SK-N-SH (cell line): ENCODE results near the gene GIGYF1.

Experiments
- EP300 ChIP-seq, 2 experiments: IDR thresholded peaks; 2 replicates each; pipeline versions ENCODE4 v1.4.0 to v1.6.1; 2012; ENCODE audit warnings: borderline replicate concordance in 1 of 2, low read depth in 1 of 2, low read length in 1 of 2
- EZH2phosphoT487 ChIP-seq: fragments of 200-600 bp; sonication (generic); IDR thresholded peaks from 2 replicates; pipeline ENCODE4 v1.6.1; 2017; ENCODE audit warnings: low read depth, mixed run types, mild to moderate bottlenecking, antibody characterized with exemption, moderate library complexity, borderline replicate concordance
- GABPA ChIP-seq: IDR thresholded peaks from 2 replicates; pipeline ENCODE4 v1.4.0; 2012; ENCODE audit warnings: low read depth, mild to moderate bottlenecking
- JUND ChIP-seq: IDR thresholded peaks from 2 replicates; pipeline ENCODE4 v1.4.0; 2012
- MXI1 ChIP-seq: IDR thresholded peaks from 2 replicates; pipeline ENCODE4 v1.6.1; 2012; ENCODE audit warnings: mild to moderate bottlenecking, low read depth, low read length, improper control_type of control experiment
- NFIC ChIP-seq: IDR thresholded peaks from 2 replicates; pipeline ENCODE4 v1.4.0; 2012; ENCODE audit warnings: borderline replicate concordance
- POLR2AphosphoS5 ChIP-seq: IDR thresholded peaks from 2 replicates; pipeline ENCODE4 v1.6.1; 2012; ENCODE audit warnings: low read depth, low read length
- RCOR1 ChIP-seq: fragments of 150-350 bp; IDR thresholded peaks from 2 replicates; pipeline ENCODE4 v1.6.1; 2017; ENCODE audit warnings: antibody characterized with exemption, low read length
- REST ChIP-seq: IDR thresholded peaks from 2 replicates; pipeline ENCODE4 v1.6.1; 2012; ENCODE audit warnings: mild to moderate bottlenecking, low read depth, low read length, moderate library complexity
- RFX5 ChIP-seq: IDR thresholded peaks from 2 replicates; pipeline ENCODE4 v1.6.1; 2012; ENCODE audit warnings: mild to moderate bottlenecking, improper control_type of control experiment, low read length
- TAF1 ChIP-seq: IDR thresholded peaks from 2 replicates; pipeline ENCODE4 v1.6.1; 2012; ENCODE audit warnings: low read depth, mild to moderate bottlenecking, low read length, moderate library complexity, borderline replicate concordance
- TCF12 ChIP-seq: IDR thresholded peaks from 2 replicates; pipeline ENCODE4 v1.4.0; 2012
- TF ChIP-seq, protein P1 (sequence below): fragments of 200-600 bp; sonication (generic); IDR thresholded peaks from 2 replicates; pipeline ENCODE4 v1.6.1; 2017; ENCODE audit warnings: antibody characterized with exemption, mild to moderate bottlenecking, moderate library complexity

- TF ChIP-seq, protein P1, sequence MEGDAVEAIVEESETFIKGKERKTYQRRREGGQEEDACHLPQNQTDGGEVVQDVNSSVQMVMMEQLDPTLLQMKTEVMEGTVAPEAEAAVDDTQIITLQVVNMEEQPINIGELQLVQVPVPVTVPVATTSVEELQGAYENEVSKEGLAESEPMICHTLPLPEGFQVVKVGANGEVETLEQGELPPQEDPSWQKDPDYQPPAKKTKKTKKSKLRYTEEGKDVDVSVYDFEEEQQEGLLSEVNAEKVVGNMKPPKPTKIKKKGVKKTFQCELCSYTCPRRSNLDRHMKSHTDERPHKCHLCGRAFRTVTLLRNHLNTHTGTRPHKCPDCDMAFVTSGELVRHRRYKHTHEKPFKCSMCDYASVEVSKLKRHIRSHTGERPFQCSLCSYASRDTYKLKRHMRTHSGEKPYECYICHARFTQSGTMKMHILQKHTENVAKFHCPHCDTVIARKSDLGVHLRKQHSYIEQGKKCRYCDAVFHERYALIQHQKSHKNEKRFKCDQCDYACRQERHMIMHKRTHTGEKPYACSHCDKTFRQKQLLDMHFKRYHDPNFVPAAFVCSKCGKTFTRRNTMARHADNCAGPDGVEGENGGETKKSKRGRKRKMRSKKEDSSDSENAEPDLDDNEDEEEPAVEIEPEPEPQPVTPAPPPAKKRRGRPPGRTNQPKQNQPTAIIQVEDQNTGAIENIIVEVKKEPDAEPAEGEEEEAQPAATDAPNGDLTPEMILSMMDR: no peak
- TF ChIP-seq NFIC (no peak), TAF1 (no peak), EZH2phosphoT487 (no peak), REST (no peak), TCF12 (no peak), RFX5 (no peak), RCOR1 (no peak), POLR2AphosphoS5 (no peak), JUND (no peak), MXI1 (no peak), EP300 (IDR thresholded peaks at IDR 0.05; ENCODE audit: borderline replicate concordance in 1 of 2, low read depth in 1 of 2, low read length in 1 of 2) (no peak), GABPA (no peak)
Observed at GRCh38 chr7:100667331-100668068, 26.6 kb downstream of the GIGYF1 start.
